Activated gamma-delta T cell treated with anti-CD3 and anti-CD28 coated beads, Interleukin-2, amount 50 U/mL, for 16 hours (primary cell): ENCODE data around the gene SLC11A1.

Experiments used
- DNase-seq: peaks from one replicate; pipeline ENCODE4 v3.0.0-alpha.2; 2020; ENCODE audit warnings: low read depth

Gene SLC11A1

DNA sequence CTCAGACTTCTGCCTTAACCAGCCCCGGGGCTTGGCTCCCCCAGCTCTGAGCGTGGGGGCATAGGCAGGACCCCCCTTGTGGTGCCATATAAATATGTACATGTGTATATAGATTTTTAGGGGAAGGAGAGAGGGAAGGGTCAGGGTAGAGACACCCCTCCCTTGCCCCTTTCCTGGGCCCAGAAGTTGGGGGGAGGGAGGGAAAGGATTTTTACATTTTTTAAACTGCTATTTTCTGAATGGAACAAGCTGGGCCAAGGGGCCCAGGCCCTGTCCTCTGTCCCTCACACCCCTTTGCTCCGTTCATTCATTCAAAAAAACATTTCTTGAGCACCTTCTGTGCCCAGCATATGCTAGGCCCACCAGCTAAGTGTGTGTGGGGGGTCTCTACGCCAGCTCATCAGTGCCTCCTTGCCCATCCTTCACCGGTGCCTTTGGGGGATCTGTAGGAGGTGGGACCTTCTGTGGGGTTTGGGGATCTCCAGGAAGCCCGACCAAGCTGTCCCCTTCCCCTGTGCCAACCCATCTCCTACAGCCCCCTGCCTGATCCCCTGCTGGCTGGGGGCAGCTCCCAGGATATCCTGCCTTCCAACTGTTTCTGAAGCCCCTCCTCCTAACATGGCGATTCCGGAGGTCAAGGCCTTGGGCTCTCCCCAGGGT lies 23.1 kb downstream of the SLC11A1 start:
- no peak for DNase-seq

- no peak for DNase-seq
Observed at GRCh38 chr2:218405746-218406208, 23.7 kb downstream of the SLC11A1 start.

GRCh38 chr2:218406209-218406948 lies 24.3 kb downstream of the SLC11A1 start:
- DNase-seq: peak; percentile 89

- peak; percentile 52 for DNase-seq
Observed at GRCh38 chr2:218406949-218407618, 25.0 kb downstream of the SLC11A1 start.

GRCh38 chr2:218407717-218408116 lies 25.6 kb downstream of the SLC11A1 start:
- no peak for DNase-seq

DNA sequence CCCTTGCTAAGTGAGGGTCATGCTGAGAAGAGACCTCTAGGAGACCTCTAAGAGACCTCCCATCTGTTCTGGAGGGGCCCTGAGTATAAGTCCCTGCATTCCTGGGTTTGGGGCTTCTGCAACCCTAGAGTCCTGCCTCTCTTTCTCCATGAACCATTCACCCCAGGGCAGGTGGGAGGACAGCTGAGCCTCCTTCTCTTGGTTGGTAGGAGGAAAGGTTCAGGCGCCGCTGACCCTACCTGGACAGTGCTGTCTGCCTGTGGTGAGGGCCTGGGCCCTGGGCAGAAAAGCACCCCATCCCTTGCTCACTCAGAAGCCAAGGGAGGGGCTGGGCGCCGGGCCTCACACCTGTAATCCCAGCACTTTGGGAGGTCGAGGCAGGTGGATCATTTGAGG lies 36.2 kb downstream of the SLC11A1 start:
- DNase-seq: no peak

- DNase-seq: no peak
Observed at GRCh38 chr2:218418717-218419458, 36.8 kb downstream of the SLC11A1 start, which contains the start of gene VIL1. VIL1 (plus strand) TSS chr2:218419123; CDS start chr2:218423779, 4,656 bp downstream.

DNA sequence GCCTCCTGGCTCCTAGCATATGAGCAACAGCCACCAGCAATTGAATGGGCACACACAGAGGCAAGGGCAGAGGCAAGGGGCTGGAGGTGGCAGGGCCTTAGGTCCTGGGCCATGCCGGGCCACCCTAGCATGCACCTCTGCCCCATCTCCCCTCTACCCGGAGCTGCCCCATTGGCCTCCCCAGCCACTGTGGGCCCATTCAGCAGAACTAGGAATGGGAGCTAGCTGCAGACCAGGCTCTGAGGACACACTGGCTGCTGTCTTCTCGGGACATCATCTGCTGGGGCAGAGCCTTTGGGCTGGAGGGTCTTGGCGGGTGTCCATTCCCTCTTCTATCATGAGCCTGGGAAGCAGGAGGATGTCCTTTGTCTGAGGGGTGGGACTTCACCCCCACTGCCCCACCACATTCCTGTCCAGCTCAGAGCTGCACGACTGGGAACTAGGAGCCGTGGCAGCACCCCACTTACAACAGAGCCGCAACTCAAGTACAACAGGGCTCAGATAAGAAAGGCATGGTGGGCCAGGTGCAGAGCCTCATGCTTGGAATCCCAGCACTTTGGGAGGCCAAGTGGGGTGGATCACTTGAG lies 37.6 kb downstream of the SLC11A1 start:
- DNase-seq: no peak

GRCh38 chr2:218421027-218421426 lies 39.0 kb downstream of the SLC11A1 start:
- DNase-seq: no peak

GRCh38 chr2:218422403-218423086 lies 40.5 kb downstream of the SLC11A1 start:
- no peak for DNase-seq

DNA sequence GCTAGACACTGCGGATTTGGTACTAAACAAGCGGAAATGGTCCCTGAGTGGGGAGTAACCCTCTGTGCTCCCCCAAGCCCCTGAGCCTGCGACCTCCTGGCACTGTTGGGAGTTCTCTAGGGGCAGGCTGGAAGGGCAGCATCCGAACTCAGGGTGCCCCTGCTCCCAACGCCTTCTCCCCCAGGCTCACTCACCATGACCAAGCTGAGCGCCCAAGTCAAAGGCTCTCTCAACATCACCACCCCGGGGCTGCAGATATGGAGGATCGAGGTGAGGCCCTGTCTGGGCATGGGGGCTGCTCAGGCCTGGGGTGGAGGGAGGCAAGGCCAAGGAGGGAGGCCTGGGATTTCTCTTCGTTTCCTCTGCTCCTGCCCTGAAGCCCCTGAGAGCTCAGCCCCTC lies 41.5 kb downstream of the SLC11A1 start:
- DNase-seq: no peak

GRCh38 chr2:218425531-218425930 lies 43.5 kb downstream of the SLC11A1 start:
- no peak for DNase-seq

GRCh38 chr2:218427741-218428140 lies 45.7 kb downstream of the SLC11A1 start:
- DNase-seq: no peak

DNA sequence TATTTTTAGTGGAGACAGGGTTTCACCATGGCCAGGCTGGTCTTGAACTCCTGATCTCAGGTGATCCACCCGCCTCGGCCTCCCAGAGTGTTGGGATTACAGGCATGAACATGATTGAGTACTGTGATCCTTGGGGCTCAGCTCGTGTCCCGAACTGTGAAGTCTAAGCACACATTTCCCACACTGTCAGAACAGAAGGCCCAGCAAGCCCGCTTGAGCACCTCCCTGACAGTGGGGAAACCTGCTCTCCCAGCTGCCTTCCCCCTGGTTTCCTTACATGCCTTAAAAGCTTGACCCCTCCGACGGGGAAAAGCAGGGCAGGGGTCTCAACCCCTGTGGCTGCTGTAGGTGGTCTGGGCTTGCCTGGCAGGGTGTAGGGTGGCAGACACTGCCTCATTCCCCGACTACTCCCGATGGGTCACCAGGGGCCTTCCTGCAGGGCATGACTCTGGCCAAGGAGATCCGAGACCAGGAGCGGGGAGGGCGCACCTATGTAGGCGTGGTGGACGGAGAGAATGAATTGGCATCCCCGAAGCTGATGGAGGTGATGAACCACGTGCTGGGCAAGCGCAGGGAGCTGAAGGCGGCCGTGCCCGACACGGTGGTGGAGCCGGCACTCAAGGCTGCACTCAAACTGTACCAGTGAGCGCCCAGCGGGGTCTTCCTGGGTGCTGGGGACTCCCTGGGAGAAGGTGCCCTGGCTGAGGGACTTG lies 46.9 kb downstream of the SLC11A1 start:
- DNase-seq: no peak

DNA sequence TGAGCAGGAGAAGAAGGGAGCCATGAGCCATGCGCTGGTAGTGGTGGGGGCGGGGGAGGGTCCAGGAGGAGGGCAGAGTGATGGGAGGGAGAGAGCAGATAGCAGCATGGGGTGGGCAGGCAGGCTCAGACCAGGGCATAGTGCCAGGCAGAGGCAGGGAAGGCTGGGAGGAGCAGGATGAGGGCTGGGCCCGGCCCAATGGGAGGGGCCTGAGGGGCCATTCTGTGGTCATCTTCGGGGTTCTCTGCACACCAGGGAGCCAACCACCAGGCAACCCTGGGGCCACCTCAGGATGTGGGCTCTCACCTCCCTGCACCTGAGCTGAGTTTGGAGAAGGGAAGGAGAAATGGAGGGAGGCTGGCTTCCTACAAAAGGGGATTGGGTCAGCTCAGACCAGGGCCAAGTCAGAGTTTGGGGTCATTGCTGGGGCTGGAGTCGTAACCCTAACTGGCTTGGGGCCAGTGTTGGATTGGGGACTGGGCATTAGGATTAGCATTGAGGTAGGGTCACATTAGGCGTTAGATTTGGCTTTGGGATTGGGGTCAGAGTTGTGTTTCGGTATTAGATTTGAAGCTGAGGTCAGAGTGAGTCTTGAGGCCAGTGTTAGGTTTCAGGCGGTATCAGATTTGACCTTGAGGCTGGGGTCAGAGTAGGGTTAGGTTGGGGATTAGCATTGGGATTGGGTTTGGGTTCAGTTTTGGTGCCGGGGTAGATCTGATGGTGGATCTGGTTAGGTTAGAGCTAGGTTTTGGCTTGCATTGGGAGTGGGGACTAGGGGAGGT lies 48.0 kb downstream of the SLC11A1 start:
- no peak for DNase-seq

DNA sequence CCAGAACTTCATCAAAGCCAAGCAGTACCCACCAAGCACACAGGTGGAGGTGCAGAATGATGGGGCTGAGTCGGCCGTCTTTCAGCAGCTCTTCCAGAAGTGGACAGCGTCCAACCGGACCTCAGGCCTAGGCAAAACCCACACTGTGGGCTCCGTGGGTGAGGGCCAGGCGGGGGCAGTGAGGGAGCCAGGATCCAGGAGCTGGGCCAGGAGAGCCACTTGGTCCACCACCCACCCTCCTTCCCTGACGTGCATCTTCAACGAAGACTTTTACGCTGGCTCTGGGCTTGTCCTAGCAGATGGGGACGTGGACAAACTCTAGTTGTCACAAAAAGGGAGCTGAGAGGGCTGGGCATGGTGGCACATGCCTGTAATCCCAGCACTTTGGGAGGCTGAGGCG lies 48.6 kb downstream of the SLC11A1 start:
- no peak for DNase-seq

DNA sequence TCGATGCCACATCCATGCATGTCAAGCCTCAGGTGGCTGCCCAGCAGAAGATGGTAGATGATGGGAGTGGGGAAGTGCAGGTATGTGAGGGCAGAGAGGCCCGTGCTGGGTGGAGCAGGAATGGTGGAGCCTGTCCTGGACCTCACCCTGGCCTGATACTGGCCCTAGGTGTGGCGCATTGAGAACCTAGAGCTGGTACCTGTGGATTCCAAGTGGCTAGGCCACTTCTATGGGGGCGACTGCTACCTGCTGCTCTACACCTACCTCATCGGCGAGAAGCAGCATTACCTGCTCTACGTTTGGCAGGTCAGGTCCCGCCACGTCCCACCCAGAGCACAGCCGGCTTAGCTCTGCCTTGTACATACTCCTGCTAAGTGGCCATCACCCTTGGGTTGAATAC lies 49.8 kb downstream of the SLC11A1 start:
- no peak for DNase-seq

DNA sequence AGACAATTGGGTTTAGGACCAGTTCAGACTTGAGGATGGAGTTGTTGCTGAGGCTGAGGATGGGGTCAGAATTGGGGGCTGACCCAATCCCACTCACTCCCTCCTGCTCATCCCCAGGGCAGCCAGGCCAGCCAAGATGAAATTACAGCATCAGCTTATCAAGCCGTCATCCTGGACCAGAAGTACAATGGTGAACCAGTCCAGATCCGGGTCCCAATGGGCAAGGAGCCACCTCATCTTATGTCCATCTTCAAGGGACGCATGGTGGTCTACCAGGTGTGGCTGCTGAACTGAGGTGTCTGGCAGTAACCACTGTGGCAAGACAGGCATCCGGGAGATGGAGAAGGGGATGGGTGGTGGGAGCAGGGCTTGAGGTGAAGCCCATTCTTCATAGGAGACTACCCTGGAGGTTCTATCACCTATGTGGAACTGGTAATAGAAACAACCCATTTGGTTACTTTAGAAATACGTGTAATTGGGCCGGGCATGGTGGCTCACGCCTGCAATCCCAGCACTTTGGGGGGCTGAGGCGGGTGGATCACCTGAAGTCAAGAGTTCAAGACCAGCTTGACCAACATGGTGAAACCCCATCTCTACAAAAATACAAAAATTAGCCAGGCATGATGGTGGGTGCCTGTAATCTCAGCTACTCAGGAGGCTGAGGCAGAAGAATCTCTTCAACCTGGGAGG lies 50.7 kb downstream of the SLC11A1 start:
- no peak for DNase-seq

- DNase-seq: no peak
Observed at GRCh38 chr2:218434456-218434855, 52.4 kb downstream of the SLC11A1 start.
